ENCODE measurements around the gene TMEM150B.

The TMEM150B gene

DNA sequence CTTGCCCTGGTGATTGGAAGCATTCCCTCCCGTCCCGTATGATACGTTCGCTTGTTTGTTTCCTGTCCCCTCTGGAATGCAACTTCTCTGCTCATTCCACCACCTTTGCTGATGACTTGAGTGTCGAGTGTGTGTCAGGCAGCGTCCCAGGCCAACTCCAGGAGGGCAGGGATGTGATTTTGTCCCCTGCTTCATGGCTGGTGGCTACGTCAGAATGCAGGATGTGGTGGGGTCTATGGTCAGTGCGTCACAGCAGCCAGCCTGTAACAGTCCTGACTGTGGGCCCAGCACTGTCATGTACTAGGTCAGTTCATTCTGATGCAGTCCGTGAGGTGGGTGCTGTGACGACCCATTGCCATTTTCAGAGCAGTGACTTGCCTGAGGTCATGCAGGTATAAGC, 25.1 kb downstream of the TMEM150B start:
- TF ChIP-seq, protein P1, sequence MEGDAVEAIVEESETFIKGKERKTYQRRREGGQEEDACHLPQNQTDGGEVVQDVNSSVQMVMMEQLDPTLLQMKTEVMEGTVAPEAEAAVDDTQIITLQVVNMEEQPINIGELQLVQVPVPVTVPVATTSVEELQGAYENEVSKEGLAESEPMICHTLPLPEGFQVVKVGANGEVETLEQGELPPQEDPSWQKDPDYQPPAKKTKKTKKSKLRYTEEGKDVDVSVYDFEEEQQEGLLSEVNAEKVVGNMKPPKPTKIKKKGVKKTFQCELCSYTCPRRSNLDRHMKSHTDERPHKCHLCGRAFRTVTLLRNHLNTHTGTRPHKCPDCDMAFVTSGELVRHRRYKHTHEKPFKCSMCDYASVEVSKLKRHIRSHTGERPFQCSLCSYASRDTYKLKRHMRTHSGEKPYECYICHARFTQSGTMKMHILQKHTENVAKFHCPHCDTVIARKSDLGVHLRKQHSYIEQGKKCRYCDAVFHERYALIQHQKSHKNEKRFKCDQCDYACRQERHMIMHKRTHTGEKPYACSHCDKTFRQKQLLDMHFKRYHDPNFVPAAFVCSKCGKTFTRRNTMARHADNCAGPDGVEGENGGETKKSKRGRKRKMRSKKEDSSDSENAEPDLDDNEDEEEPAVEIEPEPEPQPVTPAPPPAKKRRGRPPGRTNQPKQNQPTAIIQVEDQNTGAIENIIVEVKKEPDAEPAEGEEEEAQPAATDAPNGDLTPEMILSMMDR (IDR thresholded peaks at IDR 0.05; ENCODE audit: low read depth, low read length): no peak
- no peak overlapping the region for H3K4me3 ChIP-seq (replicated peaks in 1 of 2; ENCODE audit: low read depth in 2 of 2, low read length in 2 of 2)
- no peak for DNase-seq (ENCODE audit: low read depth in 2 of 2)

DNA sequence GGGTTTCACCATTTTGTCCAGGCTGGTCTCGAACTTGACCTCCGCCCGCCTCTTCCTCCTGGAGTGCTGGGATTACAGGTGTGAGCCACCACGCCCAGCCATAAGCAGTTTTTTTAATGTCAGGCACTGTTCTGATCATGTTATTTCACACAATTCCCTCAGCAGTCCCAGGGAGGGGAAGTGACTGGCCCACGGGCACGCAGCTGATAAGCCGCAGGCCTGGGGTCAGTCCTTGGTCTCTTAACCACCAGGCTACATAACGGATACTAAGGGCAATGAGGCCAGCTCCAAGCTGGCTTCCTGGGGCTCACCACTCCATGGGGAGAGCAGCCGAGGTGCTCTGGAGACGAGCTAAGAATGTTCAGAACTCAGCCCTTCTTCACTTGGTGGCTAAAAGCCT, 27.9 kb downstream of the TMEM150B start:
- DNase-seq (ENCODE audit: low read depth in 2 of 2): no peak
- H3K4me3 ChIP-seq (replicated peaks in 1 of 2; ENCODE audit: low read depth in 2 of 2, low read length in 2 of 2): no peak overlapping the region
- TF ChIP-seq, protein P1 (IDR thresholded peaks at IDR 0.05; ENCODE audit: low read depth, low read length): no peak

DNA sequence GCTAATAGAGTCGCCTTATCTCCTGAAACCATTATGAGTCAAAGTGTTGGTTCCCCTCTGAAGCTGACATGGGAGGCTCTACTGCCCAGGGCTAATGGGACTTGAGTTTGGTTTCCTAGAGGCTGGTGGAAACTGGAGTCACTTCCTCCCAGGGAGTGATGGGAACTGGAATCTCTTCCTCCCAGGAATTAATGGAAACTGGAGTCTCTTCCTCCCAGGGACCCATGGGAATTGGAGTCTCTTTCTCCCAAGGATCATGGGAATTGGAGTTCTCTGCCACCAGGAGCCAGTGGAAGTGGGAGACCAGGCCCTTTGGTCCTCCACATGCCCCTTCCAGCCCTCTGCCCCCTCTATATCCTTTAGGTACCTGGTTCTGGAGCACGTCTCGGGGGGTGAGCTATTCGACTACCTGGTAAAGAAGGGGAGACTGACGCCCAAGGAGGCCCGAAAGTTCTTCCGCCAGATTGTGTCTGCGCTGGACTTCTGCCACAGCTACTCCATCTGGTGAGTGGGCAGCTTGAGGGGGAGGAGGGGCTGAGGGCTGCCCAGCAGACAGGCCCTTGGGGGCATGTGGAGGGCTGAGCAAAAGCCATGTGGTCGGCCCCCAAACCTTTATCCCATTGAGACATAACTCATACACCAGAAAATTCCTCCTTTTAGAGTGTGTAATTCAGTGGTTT, 35.9 kb downstream of the TMEM150B start:
- no peak overlapping the region for H3K4me3 ChIP-seq (replicated peaks in 1 of 2; ENCODE audit: low read depth in 2 of 2, low read length in 2 of 2)
- TF ChIP-seq, protein P1 (IDR thresholded peaks at IDR 0.05; ENCODE audit: low read depth, low read length): no peak
- DNase-seq (ENCODE audit: low read depth in 2 of 2): peak in 1 of 2 donors; percentile 13

DNA sequence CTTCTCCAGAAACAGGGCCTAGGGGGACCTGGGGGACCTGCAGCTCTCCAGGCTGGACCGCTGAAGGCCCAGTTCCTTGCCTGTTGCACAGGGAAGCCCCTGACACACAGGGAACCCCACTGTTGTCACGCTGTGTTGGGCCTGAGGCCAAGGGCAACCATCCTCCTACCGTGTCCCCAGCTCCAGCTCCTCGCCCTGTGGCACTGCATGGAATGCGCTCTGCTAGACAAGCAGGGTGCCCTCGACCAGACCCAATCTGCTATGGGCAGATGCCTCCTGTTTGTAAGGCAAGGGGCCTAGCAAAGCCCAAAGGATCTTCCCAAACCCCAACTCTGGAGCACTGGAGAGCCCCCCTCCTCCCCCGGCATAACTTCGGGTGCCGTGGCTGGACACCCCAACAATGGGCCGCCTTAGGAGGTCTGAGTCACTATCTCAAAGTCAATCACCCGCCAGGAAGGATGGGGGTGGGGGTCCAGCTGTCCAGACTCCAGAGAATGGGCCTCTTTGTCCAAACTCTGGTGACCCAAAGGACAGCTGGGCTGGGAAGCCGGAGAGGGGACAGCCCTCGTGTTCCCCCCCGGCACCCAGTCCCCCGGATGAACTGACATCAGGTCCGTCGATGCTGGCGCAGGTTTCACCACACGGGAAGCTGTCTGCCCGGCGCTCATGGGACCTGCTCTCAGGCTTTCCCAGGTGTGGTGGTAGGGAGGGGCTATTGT, 37.6 kb downstream of the TMEM150B start:
- no peak overlapping the region for H3K4me3 ChIP-seq (replicated peaks in 1 of 2; ENCODE audit: low read depth in 2 of 2, low read length in 2 of 2)
- TF ChIP-seq, protein P1 (IDR thresholded peaks at IDR 0.05; ENCODE audit: low read depth, low read length): no peak
- DNase-seq (ENCODE audit: low read depth in 2 of 2): no peak

DNA sequence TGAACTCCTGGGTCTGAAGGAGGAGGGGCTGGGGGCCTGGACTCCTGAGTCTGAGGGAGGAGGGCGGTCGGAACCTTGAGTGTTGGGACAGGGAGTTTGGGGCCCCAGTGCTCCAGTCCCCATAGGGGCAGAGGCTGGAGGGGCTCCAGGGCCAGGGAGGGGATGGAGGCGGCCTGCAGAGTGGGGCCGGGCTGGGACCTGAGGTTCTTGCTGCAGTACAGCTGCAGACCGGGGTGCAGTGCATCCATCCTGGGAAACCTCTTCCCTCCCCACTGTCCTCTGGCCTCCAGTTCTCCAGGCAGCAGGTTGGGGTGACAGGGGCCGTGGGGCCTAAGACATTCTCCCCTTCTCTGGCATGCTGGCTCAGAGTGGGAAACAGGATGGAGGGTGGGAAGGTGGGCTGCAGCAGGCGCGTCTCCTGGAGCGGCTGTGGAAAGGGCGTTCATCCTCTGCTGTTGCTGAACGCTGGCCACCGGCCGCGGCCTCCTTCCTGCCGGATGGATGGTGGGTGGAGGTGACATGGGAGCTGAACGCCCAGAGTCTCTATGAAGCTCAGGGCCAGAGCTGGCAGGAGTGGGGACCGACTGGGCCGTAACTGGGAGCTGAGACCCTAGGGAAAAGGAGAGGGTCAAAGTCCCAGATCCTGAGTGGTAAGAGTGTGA, 39.8 kb downstream of the TMEM150B start:
- peak in 1 of 2 donors; percentile 7 for DNase-seq (ENCODE audit: low read depth in 2 of 2)
- TF ChIP-seq, protein P1 (IDR thresholded peaks at IDR 0.05; ENCODE audit: low read depth, low read length): no peak
- peak overlapping the region; percentile 2 to 3 for H3K4me3 ChIP-seq (replicated peaks in 1 of 2; ENCODE audit: low read depth in 2 of 2, low read length in 2 of 2)

DNA sequence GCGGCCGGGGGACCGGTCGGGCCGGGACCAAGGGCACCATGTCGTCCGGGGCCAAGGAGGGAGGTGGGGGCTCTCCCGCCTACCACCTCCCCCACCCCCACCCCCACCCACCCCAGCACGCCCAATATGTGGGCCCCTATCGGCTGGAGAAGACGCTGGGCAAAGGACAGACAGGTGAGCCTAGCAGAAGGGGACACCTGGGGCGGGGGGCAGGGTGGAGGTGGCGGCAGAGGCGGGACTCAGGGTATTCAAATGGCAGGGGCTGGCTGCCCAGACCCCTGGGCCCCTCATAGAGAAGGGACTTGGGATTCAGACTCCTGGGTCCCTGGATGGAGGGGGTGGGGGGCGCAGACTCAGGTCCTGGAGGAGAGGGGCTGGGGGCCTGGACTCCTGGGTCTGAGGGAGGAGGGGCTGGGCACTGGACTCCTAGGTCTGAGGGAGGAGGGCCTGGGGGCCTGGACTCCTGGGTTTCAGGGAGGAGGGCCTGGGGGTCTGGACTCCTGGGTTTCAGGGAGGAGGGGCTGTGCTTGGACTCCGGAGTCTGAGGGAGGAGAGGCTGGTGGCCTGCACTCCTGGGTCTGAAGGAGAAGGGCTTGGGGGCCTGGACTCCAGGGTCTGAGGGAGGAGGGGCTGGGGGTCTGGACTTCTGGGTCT, 40.6 kb downstream of the TMEM150B start:
- TF ChIP-seq, protein P1 (IDR thresholded peaks at IDR 0.05; ENCODE audit: low read depth, low read length): no peak
- H3K4me3 ChIP-seq (replicated peaks in 1 of 2; ENCODE audit: low read depth in 2 of 2, low read length in 2 of 2): peak overlapping the region; percentile 35 to 39
- DNase-seq (ENCODE audit: low read depth in 2 of 2): no peak
